Spleen (tissue), 11 donors: ENCODE results near the gene GCFC2. TPM values are rescaled to one million over a fixed set of nuclear protein-coding genes. Genes with fewer than 3 reads are reported as not detected.

Experiments
- DNase-seq: peaks from one replicate; pipeline ENCODE4 v3.0.0-alpha.2; 2020
- H3K27ac ChIP-seq, 8 donors: fragments of 200-600 bp; sonication (generic) in 7 of 8; 1 replicate in 4 of 8; 2 replicates in 4 of 8; pipeline versions ENCODE4 v1.5.0 to v1.8.0; 2016 to 2021; ENCODE audit warnings: inconsistent platforms in 4 of 8, mild to moderate bottlenecking in 4 of 8, moderate library complexity in 1 of 8
- H3K27me3 ChIP-seq, 7 donors: fragments of 200-600 bp; sonication (generic) in 6 of 7; replicated peaks in 1 of 7; 1 replicate in 4 of 7; 2 replicates in 3 of 7; pipeline versions ENCODE4 v1.5.0 to v1.8.0; 2016 to 2021; ENCODE audit warnings: inconsistent platforms in 3 of 7, mild to moderate bottlenecking in 1 of 7
- H3K36me3 ChIP-seq, 6 donors: fragments of 200-600 bp; sonication (generic) in 5 of 6; 1 replicate in 4 of 6; 2 replicates in 2 of 6; pipeline versions ENCODE4 v1.5.0 to v1.8.0; 2016 to 2021; ENCODE audit warnings: inconsistent platforms in 2 of 6
- H3K4me1 ChIP-seq, 6 donors: fragments of 200-600 bp; sonication (generic) in 5 of 6; 1 replicate in 3 of 6; 2 replicates in 3 of 6; pipeline versions ENCODE4 v1.5.0 to v1.8.0; 2016 to 2021; ENCODE audit warnings: inconsistent platforms in 3 of 6
- H3K4me3 ChIP-seq, 8 donors: fragments of 200-600 bp; sonication (generic) in 7 of 8; 1 replicate in 4 of 8; 2 replicates in 4 of 8; pipeline versions ENCODE4 v1.5.0 to v1.8.0; 2016 to 2021; ENCODE audit warnings: inconsistent platforms in 4 of 8, mild to moderate bottlenecking in 4 of 8, moderate library complexity in 2 of 8
- H3K9me3 ChIP-seq, 8 donors: fragments of 200-600 bp; sonication (generic) in 7 of 8; 1 replicate in 4 of 8; 2 replicates in 4 of 8; pipeline versions ENCODE4 v1.5.0 to v1.8.0; 2016 to 2021; ENCODE audit warnings: inconsistent platforms in 4 of 8
- CTCF ChIP-seq, 11 experiments: fragments of 200-600 bp in 7 of 11; fragments of 450-650 bp in 4 of 11; sonication (generic) in 4 of 11; IDR thresholded peaks in 8 of 11; conservative IDR thresholded peaks in 3 of 11; 1 replicate in 7 of 11; 2 replicates in 4 of 11; pipeline versions ENCODE4 v1.4.0 to v1.8.0; 2016 to 2021; ENCODE audit warnings: antibody characterized with exemption in 11 of 11, inconsistent platforms in 4 of 11, mild to moderate bottlenecking in 1 of 11
- POLR2A ChIP-seq, 3 donors: fragments of 450-650 bp; IDR thresholded peaks; one replicate each; pipeline ENCODE4 v1.5.1; 2017; ENCODE audit warnings: antibody characterized with exemption in 3 of 3, mild to moderate bottlenecking in 1 of 3
- POLR2AphosphoS5 ChIP-seq, 3 donors: sonication (generic); formaldehyde crosslinking; IDR thresholded peaks; one replicate each; pipeline ENCODE4 v1.5.1; 2017; ENCODE audit warnings: antibody characterized with exemption in 3 of 3
- WGBS, 5 donors: extraction: QIAGEN DNeasy Blood & Tissue Kit in 3 of 5; methylation state at CpG; one replicate each; pipeline versions ENCODE4 v1.1.5 to v1.1.7; 2013 to 2018; 5-methylcytosine and 5-hydroxymethylcytosine counted together
- intact Hi-C: fragments of 100-400 bp; cut with DNase I; formaldehyde crosslinking; loops from one replicate; pipeline ENCODE4 v1.15.0; 2023; ENCODE audit warnings: low total_unique reads
- polyA plus RNA-seq, 3 donors: library from polyadenylated mRNA; stranded (reverse); fragments of 200-250 nt; gene quantifications; one replicate each; pipeline ENCODE4 v1.2.1, GENCODE V29; 2013
- total RNA-seq, 7 donors: library from RNA; depleted of rRNA in 3 of 7; stranded (reverse); fragments of >200 nt in 3 of 7; fragmentation: NEBNext Ultra II Directional in 4 of 7; extraction: Animal tissue kit (Norgen Biotek cat#: 25700) in 4 of 7; gene quantifications; one replicate each; pipeline versions ENCODE4 v1.1.0 to v1.2.1, GENCODE V29; 2016 to 2021
- donor health status: healthy with polysubstance abuse.
- donor health status: DM: no; HTN: no; CAD: no; lungs with moderate emphysema.
- donor health status: DM: no; HTN: no; CAD: no.
- donor health status: Bipolar disorder and iron deficiency.
- donor health status: healthy.
- donor health status: DM: no; HTN: no; CAD: no.
- donor health status: DM: yes; HTN: yes; CAD: no.

Gene GCFC2
- total and polyA plus RNA-seq, 10 donors: 13.1 to 27.7 (median 20.5) TPM

GRCh38 chr2:75737961-75738360 is 27.2 kb upstream of the GCFC2 start:
- intact Hi-C loops: no loop called here
- Histone ChIP-seq H3K4me1 (no peaks in the 10 kb centered on the region), H3K9me3 (peaks cover 0 to 9% (median 3%) of the 10 kb centered on the region in 8 donors), H3K36me3 (no peaks in the 10 kb centered on the region), H3K4me3 (no peak overlapping the region), H3K27me3 (peaks cover 0 to 34% (median 0%) of the 10 kb centered on the region in 7 donors), H3K27ac (no peak overlapping the region)
- TF ChIP-seq POLR2AphosphoS5 (IDR thresholded peaks at IDR 0.05) (no peak), CTCF (IDR thresholded peaks at IDR 0.05 in 8 of 11, conservative IDR thresholded peaks at IDR 0.05 in 3 of 11) (no peak), POLR2A (IDR thresholded peaks at IDR 0.05) (no peak)
- DNase-seq: no peak
- WGBS, 5 donors: 83 to 100% (median 92%) methylated on average over 1 of the region's 1 CpG

DNA sequence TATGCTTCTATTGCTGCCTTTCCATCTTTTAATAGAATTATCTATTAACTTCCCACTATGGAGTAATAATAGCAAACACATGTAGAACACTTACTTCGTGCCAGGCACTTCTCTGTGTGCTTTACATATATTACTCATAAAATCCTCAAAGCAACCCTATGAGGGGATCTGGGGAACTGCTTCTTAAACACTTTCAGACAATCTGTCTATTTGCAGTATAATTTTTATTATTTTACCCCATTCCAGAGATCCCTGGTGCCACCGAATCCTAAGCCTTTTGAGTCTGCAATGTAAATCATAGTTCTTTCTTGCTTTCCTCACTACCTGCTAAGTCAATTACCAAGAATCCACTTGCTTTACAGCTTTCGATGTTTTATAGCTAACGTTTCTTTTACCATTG is 25.6 kb upstream of the GCFC2 start:
- DNase-seq: no peak
- no peaks in the 10 kb centered on the region for H3K36me3 ChIP-seq
- H3K9me3 ChIP-seq: peaks cover 0 to 3% (median 0%) of the 10 kb centered on the region in 8 donors
- TF ChIP-seq CTCF (IDR thresholded peaks at IDR 0.05 in 8 of 11, conservative IDR thresholded peaks at IDR 0.05 in 3 of 11): no peak
- TF ChIP-seq POLR2A (IDR thresholded peaks at IDR 0.05): no peak
- TF ChIP-seq POLR2AphosphoS5 (IDR thresholded peaks at IDR 0.05): no peak
- no peak overlapping the region for H3K27ac ChIP-seq
- 82 to 90% (median 87%) methylated on average over 4 of the region's 4 CpGs for WGBS, 5 donors
- no peak overlapping the region for H3K4me3 ChIP-seq
- H3K4me1 ChIP-seq: no peaks in the 10 kb centered on the region
- intact Hi-C loops: no loop called here
- peaks cover 0 to 36% (median 0%) of the 10 kb centered on the region in 7 donors for H3K27me3 ChIP-seq

- TF ChIP-seq POLR2A (IDR thresholded peaks at IDR 0.05): no peak
- no peak for TF ChIP-seq POLR2AphosphoS5 (IDR thresholded peaks at IDR 0.05)
- no peak for TF ChIP-seq CTCF (IDR thresholded peaks at IDR 0.05 in 8 of 11, conservative IDR thresholded peaks at IDR 0.05 in 3 of 11)
- intact Hi-C loops: no loop called here
- Histone ChIP-seq H3K9me3 (peaks cover 0 to 3% (median 0%) of the 10 kb centered on the region in 8 donors), H3K4me3 (no peak overlapping the region), H3K36me3 (no peaks in the 10 kb centered on the region), H3K27me3 (peaks cover 0 to 13% (median 0%) of the 10 kb centered on the region in 7 donors), H3K4me1 (no peaks in the 10 kb centered on the region), H3K27ac (no peak overlapping the region)
- 73 to 80% (median 76%) methylated on average over 5 of the region's 5 CpGs for WGBS, 5 donors
- no peak for DNase-seq
Measured at GRCh38 chr2:75729861-75730260, 19.1 kb upstream of the GCFC2 start.

GRCh38 chr2:75728614-75729419 is 18.1 kb upstream of the GCFC2 start:
- intact Hi-C loops: no loop called here
- TF ChIP-seq POLR2AphosphoS5 (IDR thresholded peaks at IDR 0.05) (no peak), POLR2A (IDR thresholded peaks at IDR 0.05) (no peak), CTCF (IDR thresholded peaks at IDR 0.05 in 8 of 11, conservative IDR thresholded peaks at IDR 0.05 in 3 of 11) (no peak)

More at GRCh38 chr2:75728614-75729419, 18.1 kb upstream of the GCFC2 start:
- Histone ChIP-seq H3K36me3 (no peaks in the 10 kb centered on the region), H3K4me3 (no peak overlapping the region), H3K4me1 (no peaks in the 10 kb centered on the region), H3K27me3 (peaks cover 0 to 11% (median 0%) of the 10 kb centered on the region in 7 donors), H3K27ac (no peak overlapping the region), H3K9me3 (peaks cover 0 to 2% (median 0%) of the 10 kb centered on the region in 8 donors)
- DNase-seq: no peak
- 68 to 86% (median 74%) methylated on average over 6 of the region's 6 CpGs for WGBS, 5 donors
